Right ventricle myocardium superior (tissue), 1 donor: ENCODE measurements around the gene KRTAP19-4. TPM values are rescaled to one million over a fixed set of nuclear protein-coding genes. Genes with fewer than 3 reads are reported as not detected.

Source experiments
- total RNA-seq: library from RNA; stranded (reverse); fragmentation: NEBNext Ultra II Directional; extraction: Animal tissue kit (Norgen Biotek cat#: 25700); gene quantifications from one replicate; pipeline ENCODE4 v1.2.1, GENCODE V29; 2021
- donor health status: DM: no; HTN: yes; CAD: no; lungs with severe emphysema.

KRTAP19-4 gene
- total RNA-seq, 1 donor from 2014 or later: not detected

Other genes with a start within 250 kb of the KRTAP19-4 start
- gene KRTAP24-1, start 214.2 kb downstream of the KRTAP19-4 start, total RNA-seq: not detected
- gene KRTAP25-1, start 207.7 kb downstream of the KRTAP19-4 start, total RNA-seq: not detected
- gene KRTAP26-1, start 176.8 kb downstream of the KRTAP19-4 start, total RNA-seq: not detected
- not detected for gene KRTAP27-1, start 159.5 kb downstream of the KRTAP19-4 start, total RNA-seq
- not detected for gene KRTAP23-1, start 148.6 kb downstream of the KRTAP19-4 start, total RNA-seq
- gene KRTAP13-2, start 124.9 kb downstream of the KRTAP19-4 start, total RNA-seq: not detected
- not detected for gene KRTAP13-1, start 101.1 kb downstream of the KRTAP19-4 start, total RNA-seq
- not detected for gene KRTAP13-3, start 71.2 kb downstream of the KRTAP19-4 start, total RNA-seq
- not detected for gene KRTAP13-4, start 66.9 kb downstream of the KRTAP19-4 start, total RNA-seq
- not detected for gene KRTAP15-1, start 56.9 kb downstream of the KRTAP19-4 start, total RNA-seq
- gene KRTAP19-1, start 16.8 kb downstream of the KRTAP19-4 start, total RNA-seq: not detected
- not detected for gene KRTAP19-2, start 9.7 kb downstream of the KRTAP19-4 start, total RNA-seq
- not detected for gene KRTAP19-3, start 5.2 kb downstream of the KRTAP19-4 start, total RNA-seq
- gene KRTAP19-5, start 5.0 kb upstream of the KRTAP19-4 start, total RNA-seq: not detected
- not detected for gene KRTAP19-6, start 44.7 kb upstream of the KRTAP19-4 start, total RNA-seq
- gene KRTAP19-7, start 64.1 kb upstream of the KRTAP19-4 start, total RNA-seq: not detected
- gene KRTAP22-2, start 93.2 kb upstream of the KRTAP19-4 start, total RNA-seq: not detected
- gene KRTAP6-3, start 95.3 kb upstream of the KRTAP19-4 start, total RNA-seq: not detected
- gene KRTAP6-2, start 101.7 kb upstream of the KRTAP19-4 start, total RNA-seq: not detected
- gene KRTAP22-1, start 103.9 kb upstream of the KRTAP19-4 start, total RNA-seq: not detected
- gene KRTAP6-1, start 116.8 kb upstream of the KRTAP19-4 start, total RNA-seq: not detected
- gene KRTAP20-1, start 119.3 kb upstream of the KRTAP19-4 start, total RNA-seq: not detected
- gene KRTAP20-4, start 123.5 kb upstream of the KRTAP19-4 start, total RNA-seq: not detected
- gene KRTAP20-2, start 138.0 kb upstream of the KRTAP19-4 start, total RNA-seq: not detected
- gene KRTAP20-3, start 145.7 kb upstream of the KRTAP19-4 start, total RNA-seq: not detected
- not detected for gene KRTAP21-3, start 221.6 kb upstream of the KRTAP19-4 start, total RNA-seq